HEK293T (cell line): ENCODE results near the gene ABHD12B.

Experiments
- CTCF ChIA-PET: fragments of 350-600 bp; formaldehyde crosslinking; extraction: SDS; loops from one replicate; lab custom pipeline; 2021; ENCODE audit warnings: antibody characterized with exemption, inconsistent platforms; lab: Yijun Ruan, JAX
- POLR2A ChIA-PET: fragments of 350-600 bp; formaldehyde crosslinking; extraction: SDS; loops from one replicate; lab custom pipeline; 2020; ENCODE audit warnings: antibody characterized with exemption, inconsistent platforms; lab: Yijun Ruan, JAX
- DNase-seq: peaks from one replicate; pipeline ENCODE4 v3.0.0; 2012; ENCODE audit warnings: mixed read lengths; ENCODE audit errors: extremely low spot score
- ARNT ChIP-seq: fragments of 450-650 bp; IDR thresholded peaks from 2 replicates; pipeline ENCODE4 v1.6.1; 2017; ENCODE audit warnings: mild to moderate bottlenecking
- BHLHE40 ChIP-seq: fragments of 450-650 bp; IDR thresholded peaks from 2 replicates; pipeline ENCODE4 v1.6.1; 2016; ENCODE audit warnings: mild to moderate bottlenecking, moderate library complexity, borderline replicate concordance
- CTBP1 ChIP-seq: fragments of 450-650 bp; IDR thresholded peaks from 2 replicates; pipeline ENCODE4 v1.6.1; 2016; ENCODE audit warnings: borderline replicate concordance
- ELF4 ChIP-seq: fragments of 450-650 bp; IDR thresholded peaks from 2 replicates; pipeline ENCODE4 v1.6.1; 2017; ENCODE audit warnings: antibody characterized with exemption
- FOXA1 ChIP-seq: fragments of 450-650 bp; IDR thresholded peaks from 2 replicates; pipeline ENCODE4 v1.6.1; 2016; ENCODE audit warnings: mild to moderate bottlenecking
- FOXK2 ChIP-seq: fragments of 450-650 bp; IDR thresholded peaks from 2 replicates; pipeline ENCODE4 v1.6.1; 2016; ENCODE audit warnings: mild to moderate bottlenecking
- FOXM1 ChIP-seq: fragments of 450-650 bp; IDR thresholded peaks from 2 replicates; pipeline ENCODE4 v1.6.1; 2017; ENCODE audit warnings: mild to moderate bottlenecking, borderline replicate concordance
- HDGF ChIP-seq: fragments of 450-650 bp; IDR thresholded peaks from 2 replicates; pipeline ENCODE4 v1.6.1; 2017; ENCODE audit warnings: antibody characterized with exemption, borderline replicate concordance
- L3MBTL2 ChIP-seq: fragments of 450-650 bp; conservative IDR thresholded peaks from 2 replicates; pipeline ENCODE4 v1.6.1; 2016; ENCODE audit warnings: mild to moderate bottlenecking
- LEF1 ChIP-seq: fragments of 450-650 bp; IDR thresholded peaks from 2 replicates; pipeline ENCODE4 v1.6.1; 2017; ENCODE audit warnings: mild to moderate bottlenecking, borderline replicate concordance
- NFRKB ChIP-seq: fragments of 450-650 bp; IDR thresholded peaks from 2 replicates; pipeline ENCODE4 v1.6.1; 2016; ENCODE audit warnings: mild to moderate bottlenecking, moderate library complexity
- SP1 ChIP-seq: fragments of 450-650 bp; IDR thresholded peaks from 2 replicates; pipeline ENCODE4 v1.6.1; 2017
- SUZ12 ChIP-seq: fragments of 450-650 bp; IDR thresholded peaks from 2 replicates; pipeline ENCODE4 v1.6.1; 2016; ENCODE audit warnings: mild to moderate bottlenecking
- TARDBP ChIP-seq: fragments of 450-650 bp; IDR thresholded peaks from 2 replicates; pipeline ENCODE4 v1.6.1; 2016
- ZNF384 ChIP-seq: fragments of 450-650 bp; IDR thresholded peaks from 2 replicates; pipeline ENCODE4 v1.6.1; 2016
- TF ChIP-seq, protein P1 (sequence below): fragments of 450-650 bp; IDR thresholded peaks from 2 replicates; pipeline ENCODE4 v1.6.1; 2016

The ABHD12B gene

DNA sequence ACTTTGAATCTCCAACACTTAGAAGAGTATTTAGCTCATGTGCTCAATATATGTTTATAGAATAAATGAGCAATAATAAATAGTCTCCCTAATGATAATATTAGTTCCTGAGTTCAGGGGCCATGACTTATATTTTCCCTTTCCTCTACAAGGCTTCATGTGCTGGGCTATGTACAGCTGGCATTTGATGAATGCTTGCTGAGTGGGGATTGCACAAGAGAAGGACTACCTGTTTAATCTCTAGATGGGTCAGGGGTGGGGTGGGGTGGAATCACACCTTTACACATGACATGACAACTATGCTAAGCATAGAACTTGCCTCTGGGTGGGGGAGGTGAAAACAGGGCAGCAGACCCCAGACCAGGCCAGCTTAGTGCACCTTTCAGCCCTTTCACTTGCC is 7.6 kb upstream of the ABHD12B start:
- TF ChIP-seq FOXK2 (no peak), BHLHE40 (no peak), LEF1 (no peak), NFRKB (no peak), SUZ12 (no peak), SP1 (no peak)
- ChIA-PET POLR2A (no interaction called here), CTCF (no interaction called here)

DNA sequence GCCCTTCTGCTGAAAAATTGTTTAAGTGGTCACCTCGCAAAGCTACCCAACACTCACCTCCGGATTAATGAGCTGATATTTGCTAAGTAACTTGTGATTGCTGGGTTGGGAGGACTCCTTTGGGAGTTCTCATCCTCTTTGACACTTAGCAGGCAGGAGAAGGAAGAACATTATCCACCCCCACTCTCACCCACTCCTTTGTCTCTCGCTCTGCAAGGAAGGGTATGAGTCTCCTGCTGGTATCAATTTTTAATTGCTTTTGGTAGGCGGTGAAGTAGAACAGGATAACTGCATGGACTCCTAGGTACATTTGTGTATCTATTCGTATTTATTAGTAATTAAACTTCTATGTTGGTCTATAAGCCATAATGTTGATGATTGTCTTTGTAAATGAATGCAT is 6.9 kb upstream of the ABHD12B start:
- no peak for DNase-seq
- TF ChIP-seq SUZ12: no peak
- TF ChIP-seq ELF4: no peak
- TF ChIP-seq TARDBP: no peak
- no peak for TF ChIP-seq LEF1
- ChIA-PET POLR2A (no interaction called here), CTCF (no interaction called here)

More for the DNA sequence above, 7.6 kb upstream of the ABHD12B start:
- no peak for DNase-seq

GRCh38 chr14:50865391-50866076 is 6.3 kb upstream of the ABHD12B start:
- CTCF ChIA-PET: interaction anchor here (0.5 kb wide), 1 partner anchor 293 kb away, joined by 4 read pairs; no protein-coding TSS in a partner anchor
- TF ChIP-seq LEF1 (no peak), FOXK2 (no peak), SUZ12 (no peak), CTBP1 (no peak), ZNF384 (no peak), HDGF (no peak)
- POLR2A ChIA-PET: no interaction called here
- no peak for DNase-seq

- ChIA-PET CTCF (interaction anchor here (0.6 to 0.8 kb wide), 2 partner anchors 8 to 12 kb away, joined by 3 read pairs; no protein-coding TSS in a partner anchor), POLR2A (no interaction called here)
- TF ChIP-seq, protein P1, sequence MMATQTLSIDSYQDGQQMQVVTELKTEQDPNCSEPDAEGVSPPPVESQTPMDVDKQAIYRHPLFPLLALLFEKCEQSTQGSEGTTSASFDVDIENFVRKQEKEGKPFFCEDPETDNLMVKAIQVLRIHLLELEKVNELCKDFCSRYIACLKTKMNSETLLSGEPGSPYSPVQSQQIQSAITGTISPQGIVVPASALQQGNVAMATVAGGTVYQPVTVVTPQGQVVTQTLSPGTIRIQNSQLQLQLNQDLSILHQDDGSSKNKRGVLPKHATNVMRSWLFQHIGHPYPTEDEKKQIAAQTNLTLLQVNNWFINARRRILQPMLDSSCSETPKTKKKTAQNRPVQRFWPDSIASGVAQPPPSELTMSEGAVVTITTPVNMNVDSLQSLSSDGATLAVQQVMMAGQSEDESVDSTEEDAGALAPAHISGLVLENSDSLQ: no peak
- TF ChIP-seq TARDBP: no peak
- TF ChIP-seq LEF1: no peak
- DNase-seq: no peak
Measured at GRCh38 chr14:50871228-50871627, 625 bp upstream of the ABHD12B start.

DNA sequence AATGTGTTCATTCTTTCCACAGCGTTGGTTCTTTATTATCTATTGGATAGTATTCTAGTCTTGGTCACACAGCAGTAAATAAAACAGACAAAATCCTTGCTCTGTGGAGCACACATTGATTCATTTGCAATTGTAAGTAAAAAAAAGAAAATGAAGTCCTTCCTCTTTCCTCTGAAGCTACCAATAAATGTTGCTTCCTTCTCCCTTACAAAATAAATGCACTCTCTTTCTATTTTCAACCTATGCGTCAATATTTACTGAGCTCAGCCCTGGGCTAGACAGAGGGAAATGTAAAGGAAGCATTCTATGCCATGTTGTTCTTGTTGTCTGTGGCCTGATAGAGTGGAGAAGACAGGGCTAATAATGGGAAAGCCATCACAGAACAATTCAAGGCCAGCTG is 2.9 kb downstream of the ABHD12B start:
- CTCF ChIA-PET: interaction anchor here (1.2 kb wide), 1 partner anchor 14 kb away, joined by 4 read pairs; no protein-coding TSS in a partner anchor
- TF ChIP-seq NFRKB (no peak), FOXK2 (no peak), CTBP1 (no peak), SUZ12 (no peak), FOXA1 (no peak), L3MBTL2 (no peak), ARNT (no peak), ELF4 (no peak), BHLHE40 (no peak), TARDBP (no peak), HDGF (no peak), LEF1 (no peak), FOXM1 (no peak), ZNF384 (no peak), SP1 (no peak)
- TF ChIP-seq, protein P1: no peak
- POLR2A ChIA-PET: no interaction called here
- no peak for DNase-seq

- POLR2A ChIA-PET: no interaction called here
- CTCF ChIA-PET: interaction anchor here (1.2 kb wide), 1 partner anchor 15 kb away, joined by 4 read pairs; no protein-coding TSS in a partner anchor
- no peak for TF ChIP-seq CTBP1
- no peak for TF ChIP-seq FOXA1
- TF ChIP-seq L3MBTL2: no peak
- TF ChIP-seq SP1: no peak
- TF ChIP-seq LEF1: no peak
- TF ChIP-seq ZNF384: no peak
- TF ChIP-seq NFRKB: no peak
- no peak for TF ChIP-seq HDGF
- no peak for TF ChIP-seq BHLHE40
- no peak for TF ChIP-seq SUZ12
- TF ChIP-seq, protein P1: no peak
- no peak for DNase-seq
Measured at GRCh38 chr14:50875359-50876070, 3.7 kb downstream of the ABHD12B start.
